Bone marrow (tissue), 2 donors: ENCODE results near the gene SH3BGRL.
"Not testable (repeated sequence)": the region's sequence is repeated elsewhere in the genome, so short reads cannot be mapped to it uniquely, and the experiment has no call there.

ENCODE experiments used
- DNase-seq, 2 donors: peaks; one replicate each; lab custom pipeline; 2025; lab: John Stamatoyannopoulos, UW

Gene SH3BGRL

DNA sequence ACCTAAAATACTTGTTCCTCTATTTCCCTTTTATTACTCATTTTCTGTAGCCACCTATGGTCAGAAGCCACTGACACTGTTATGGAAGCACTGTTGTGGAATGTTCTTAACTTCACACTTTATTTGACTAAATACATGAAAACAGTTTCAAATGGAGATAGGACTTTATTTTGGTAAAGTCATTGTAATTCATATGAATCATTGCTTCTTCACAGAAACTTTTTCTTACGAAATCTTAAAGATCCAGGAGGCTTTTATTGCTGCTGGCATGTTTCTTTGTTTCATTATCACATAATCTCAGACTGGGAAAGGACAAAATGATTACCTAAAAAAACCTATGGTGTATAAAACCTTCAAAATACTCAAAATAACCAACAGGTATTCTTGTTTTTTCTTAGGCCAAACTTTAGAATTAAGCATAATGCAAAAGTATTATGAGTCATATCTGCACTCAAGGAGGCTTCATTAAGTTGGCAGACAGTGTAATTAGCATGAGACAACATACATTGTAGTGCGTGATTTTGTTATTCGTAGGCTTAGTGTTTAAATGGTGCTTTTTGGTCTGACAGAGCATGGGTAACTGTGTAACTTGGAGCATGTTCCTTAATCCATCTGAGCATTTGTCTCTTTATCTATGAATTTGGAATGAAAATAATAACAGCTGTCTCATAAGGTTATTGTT lies 58.0 kb downstream of the SH3BGRL start:
- DNase-seq, result no peak

DNA sequence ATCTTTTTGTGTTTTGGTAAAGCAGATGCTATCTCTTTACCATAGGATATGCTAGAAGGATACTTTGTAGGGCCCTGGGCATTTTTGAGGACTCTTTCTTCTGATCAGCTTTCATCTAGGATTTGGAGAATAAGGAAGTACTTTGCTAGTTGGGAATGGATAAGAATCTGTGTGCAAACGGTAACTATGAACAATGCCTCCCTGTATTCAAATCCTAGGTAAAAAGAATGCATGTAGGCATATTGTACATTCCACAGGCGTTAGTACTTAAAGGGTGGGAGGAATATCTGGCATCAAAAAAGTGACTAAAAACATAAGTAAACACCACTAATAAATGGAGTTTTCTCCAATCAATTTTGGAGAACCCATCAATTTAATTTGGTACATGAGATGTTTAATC lies 59.7 kb downstream of the SH3BGRL start:
- no peak for DNase-seq

DNA sequence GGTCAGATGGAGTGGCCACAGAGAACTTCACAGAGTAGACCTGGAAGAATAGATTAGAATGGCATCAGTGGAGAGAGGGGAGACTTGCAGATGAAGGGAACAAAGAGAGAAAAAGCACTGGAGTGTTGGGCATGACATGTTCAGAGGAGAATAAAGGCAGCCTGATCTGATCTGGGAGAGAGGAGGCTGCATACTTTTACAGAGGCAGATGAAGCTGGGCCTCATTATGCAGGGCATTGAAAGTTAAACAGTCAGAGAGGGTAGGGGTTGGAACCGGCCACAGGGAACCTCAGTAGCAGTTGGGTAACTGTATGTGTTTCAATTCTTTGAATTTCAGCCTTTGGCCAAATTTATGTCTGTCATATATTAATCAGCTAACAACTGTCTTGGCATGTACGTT lies 61.2 kb downstream of the SH3BGRL start:
- DNase-seq, result no peak

DNA sequence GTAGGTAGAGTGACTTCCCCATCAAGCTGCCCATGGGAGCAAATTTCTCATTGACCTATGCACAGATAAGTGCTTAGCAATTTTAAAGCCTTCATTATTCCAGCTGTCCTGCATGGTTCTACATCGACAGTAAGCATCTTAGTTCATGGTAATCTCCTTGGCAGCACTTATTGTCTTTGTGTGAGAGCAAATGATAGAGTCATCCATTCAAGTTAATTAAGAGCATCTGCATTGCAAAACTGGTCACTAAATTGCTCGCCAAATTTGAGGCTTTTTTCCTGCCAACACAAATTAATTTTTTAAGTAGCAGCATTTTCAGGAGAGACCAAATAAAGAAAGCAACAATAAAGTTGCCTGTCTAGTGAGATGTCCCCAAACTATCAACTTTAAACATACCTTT lies 76.7 kb downstream of the SH3BGRL start:
- DNase-seq, result no peak

- no peak for DNase-seq
Observed at GRCh38 chrX:81280148-81280547, 78.2 kb downstream of the SH3BGRL start.

DNA sequence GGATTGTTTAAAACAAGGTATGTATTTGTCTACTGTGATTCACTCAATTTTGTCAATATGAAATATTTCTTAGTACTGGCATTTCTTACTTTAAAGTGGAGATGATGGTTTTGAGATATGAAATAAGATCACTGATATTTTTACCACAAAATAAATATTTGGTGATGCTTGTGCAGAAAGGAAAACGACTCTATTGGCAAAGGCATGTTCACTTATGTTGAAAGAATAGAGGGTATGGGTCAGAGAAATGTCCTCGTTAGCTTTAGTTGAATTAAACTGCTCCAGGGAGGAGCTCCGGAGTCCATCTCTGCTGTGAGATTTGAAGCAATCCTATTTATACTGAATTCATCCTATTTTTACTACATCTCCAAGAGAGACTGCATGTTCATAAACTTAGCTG lies 84.2 kb downstream of the SH3BGRL start:
- DNase-seq, result no peak

DNA sequence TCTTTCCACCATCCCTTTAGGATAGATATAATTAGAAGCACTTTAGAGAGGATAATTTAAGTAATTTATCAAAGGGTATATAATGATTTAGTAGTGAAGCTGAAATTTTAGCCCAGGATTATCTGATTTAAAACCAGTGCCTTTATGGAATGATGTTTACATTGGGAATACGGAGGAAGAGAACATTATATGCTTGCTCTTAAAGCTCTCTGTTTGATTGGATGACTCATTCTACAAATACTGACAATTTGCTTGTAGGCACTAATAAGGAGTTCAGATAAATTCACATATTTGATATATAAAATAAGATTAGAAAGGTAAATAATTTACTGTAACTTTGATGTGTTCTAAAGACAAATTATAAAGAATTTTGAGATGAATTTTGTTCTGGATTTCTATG lies 84.7 kb downstream of the SH3BGRL start:
- no peak for DNase-seq

DNA sequence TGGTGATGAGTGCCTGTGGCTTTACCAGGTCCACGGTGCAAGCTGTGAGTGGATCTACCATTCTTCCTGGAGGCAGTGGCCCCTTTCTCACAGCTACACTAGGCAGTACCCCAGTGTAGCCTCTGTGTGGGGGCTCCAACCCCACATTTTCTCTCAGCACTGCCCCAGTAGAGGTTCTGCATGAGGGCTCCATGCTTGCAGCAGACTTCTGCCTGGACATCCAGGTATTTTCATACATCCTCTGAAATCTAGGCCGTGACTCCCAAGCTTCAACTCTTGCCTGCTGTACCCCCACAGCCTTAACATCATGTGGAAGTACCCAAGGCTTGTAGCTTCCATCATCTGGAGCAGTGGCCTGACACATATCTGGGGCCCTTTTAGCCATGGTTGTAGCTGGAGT lies 90.1 kb downstream of the SH3BGRL start:
- DNase-seq, result no peak

DNA sequence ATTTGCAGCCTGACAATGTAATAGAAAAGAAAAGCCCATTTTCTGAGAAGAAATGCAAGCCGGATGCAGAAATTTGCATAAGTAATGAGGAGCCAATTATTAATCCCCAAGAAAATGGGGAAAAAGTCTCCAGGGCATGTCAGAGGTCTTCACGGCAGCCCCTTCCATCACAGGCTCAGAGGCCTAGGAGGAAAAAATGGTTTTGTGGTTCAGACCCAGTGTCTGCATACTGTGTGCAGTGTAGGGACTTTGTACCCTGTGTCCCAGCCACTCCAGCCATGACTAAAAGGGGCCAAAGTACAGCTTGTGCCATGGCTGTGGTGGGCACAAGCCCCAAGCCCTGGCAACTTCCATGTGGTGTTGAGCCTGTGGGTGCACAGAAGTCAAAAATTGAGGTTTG lies 92.2 kb downstream of the SH3BGRL start:
- no peak for DNase-seq

- no peak for DNase-seq
Observed at GRCh38 chrX:81301877-81302276, 100.0 kb downstream of the SH3BGRL start.

DNA sequence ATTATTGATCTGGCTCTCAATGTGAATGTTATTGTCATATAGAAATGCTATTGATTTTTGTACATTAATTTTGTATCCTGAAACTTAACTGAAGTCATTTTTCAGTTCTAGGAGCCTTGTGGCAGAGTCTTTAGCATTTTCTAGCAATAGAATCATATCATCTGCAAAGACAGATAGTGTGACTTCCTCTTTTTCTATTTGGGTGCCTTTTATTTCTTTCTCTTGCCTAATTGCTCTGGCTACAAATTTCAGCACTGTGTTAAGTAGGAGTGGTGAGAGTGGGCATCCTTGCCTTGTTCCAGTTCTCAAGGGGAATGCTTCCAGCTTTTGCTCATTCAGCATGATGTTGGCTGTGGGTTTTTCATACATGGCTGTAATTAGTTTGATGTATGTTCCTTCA lies 102.7 kb downstream of the SH3BGRL start:
- no peak for DNase-seq

DNA sequence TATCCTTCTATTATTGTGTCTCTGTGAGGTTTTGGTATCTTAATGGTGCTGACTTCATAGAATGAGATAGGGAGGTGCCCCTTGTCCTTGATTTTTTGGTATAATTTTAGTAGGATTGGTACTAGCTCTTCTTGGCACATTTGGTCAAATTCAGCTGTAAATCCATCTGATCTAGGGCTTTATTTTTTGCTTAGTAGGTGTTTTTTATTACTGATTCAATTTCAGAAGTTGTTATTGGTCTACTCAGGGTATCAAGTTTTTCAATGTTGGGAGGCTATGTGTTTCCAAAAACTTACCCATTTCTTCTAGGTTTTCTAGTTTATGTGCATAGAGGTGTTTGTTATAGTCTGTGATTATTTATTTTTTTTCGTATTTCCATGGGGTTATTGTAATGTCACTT lies 103.3 kb downstream of the SH3BGRL start:
- DNase-seq, result no peak

GRCh38 chrX:81308086-81308829 lies 106.4 kb downstream of the SH3BGRL start:
- DNase-seq, result peak in 1 of 2 donors; percentile 2

DNA sequence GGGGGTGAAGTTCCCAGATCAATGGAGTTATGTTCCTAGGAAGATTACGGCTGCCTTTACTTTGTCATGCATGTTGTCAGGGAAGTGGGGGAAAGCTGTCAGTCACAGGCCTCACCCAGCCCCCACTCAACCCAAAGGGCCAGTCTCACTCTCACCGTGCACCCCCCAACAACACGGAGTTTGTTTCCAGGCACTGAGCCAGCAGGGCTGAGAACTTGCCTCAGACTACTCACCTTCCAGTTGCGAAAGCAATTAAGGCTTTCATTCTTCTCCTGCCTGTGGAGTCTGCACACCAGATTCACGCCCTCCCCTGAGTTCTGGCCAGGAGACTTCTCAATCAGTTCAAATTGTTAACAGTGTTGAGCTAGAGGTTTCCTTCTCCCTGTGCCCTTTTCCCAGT lies 114.3 kb downstream of the SH3BGRL start:
- DNase-seq, result no peak

DNA sequence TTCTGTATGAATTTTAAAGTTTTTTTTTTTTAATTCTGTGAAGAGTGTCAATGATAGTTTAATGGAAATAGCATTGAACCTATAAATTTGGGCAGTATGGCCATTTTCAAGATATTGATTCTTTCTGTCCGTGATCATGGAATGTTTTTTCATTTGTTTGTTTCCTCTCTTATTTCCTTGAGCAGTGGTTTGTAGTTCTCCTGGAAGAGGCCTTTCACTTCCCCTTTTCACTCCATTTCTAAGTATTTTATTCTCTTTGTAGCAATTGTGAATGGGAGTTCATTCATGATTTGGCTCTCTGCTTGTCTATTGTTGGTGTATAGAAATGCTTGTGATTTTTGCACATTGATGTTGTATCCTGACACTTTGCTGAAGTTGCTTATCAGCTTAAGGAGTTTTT lies 129.8 kb downstream of the SH3BGRL start:
- DNase-seq, result not testable (repeated sequence)

DNA sequence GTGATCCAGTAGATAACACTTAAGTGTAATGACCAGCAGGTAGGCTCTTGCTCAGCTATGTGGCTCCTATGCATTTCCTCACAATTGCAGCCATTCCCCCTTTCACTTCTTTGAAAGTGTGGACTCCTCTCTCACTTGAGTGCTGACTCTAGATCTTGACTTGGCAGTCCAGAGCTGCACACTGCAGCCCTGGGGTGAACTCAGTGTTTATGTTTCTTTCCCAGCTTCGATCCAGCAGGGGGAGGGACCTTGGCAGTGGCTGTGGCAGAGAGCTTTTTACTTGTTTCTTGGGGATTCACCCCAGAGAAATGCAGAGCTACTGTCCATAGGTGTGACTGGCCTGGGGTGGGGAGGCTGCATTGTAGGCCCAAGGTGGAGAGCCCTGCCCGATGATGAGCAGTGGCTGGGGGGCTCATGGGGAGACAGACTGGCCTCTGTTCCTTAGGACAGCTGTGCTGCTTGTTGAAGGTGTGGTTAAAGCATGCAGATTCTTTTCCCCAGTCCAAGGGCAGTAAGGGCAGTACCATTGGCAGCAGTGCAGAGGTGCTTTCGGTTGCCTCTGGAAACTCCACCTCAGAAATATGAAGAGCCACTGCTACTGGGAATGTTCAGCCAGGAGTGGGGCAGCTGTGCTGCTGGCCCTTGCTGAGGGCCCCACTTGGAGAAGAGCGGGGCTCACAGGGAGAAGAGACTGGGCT lies 134.7 kb downstream of the SH3BGRL start:
- DNase-seq, result no peak

DNA sequence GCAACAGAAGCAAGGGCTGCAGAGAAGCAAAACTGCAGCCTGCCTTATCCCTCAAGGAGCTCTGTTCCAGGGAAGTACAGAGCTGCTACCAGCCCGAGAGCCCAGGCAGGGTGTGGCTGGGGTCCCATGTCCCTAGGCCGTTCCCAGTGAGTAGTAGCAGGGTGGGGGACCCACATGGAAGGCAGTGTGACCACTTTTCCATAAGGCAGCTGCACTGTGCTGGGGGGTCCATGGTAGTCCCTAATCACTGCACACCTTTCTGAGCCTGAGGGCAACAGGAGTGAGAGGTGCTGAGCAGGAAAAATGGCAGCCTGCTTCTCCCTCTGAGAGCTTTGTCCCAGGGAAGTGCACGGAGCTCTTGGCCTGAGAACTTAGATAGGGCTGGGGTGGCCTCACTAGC lies 135.9 kb downstream of the SH3BGRL start:
- no peak for DNase-seq

GRCh38 chrX:81338924-81339323 lies 137.0 kb downstream of the SH3BGRL start:
- DNase-seq, result no peak

GRCh38 chrX:81345296-81345695 lies 143.4 kb downstream of the SH3BGRL start:
- not testable (repeated sequence) for DNase-seq
